HTR-8/SVneo (cell line): ENCODE measurements around the gene GPR161.
"Not testable (repeated sequence)": the region's sequence is repeated elsewhere in the genome, so short reads cannot be mapped to it uniquely, and the experiment has no call there.

Experiments used
- DNase-seq: peaks from one replicate; pipeline ENCODE4 v3.0.0; 2011; ENCODE audit warnings: low spot score, mixed read lengths; ENCODE audit not compliant: insufficient read length
- FAIRE-seq: peaks from 2 replicates; lab custom pipeline; 2011; peaks lifted over from hg19 to GRCh38; lab: Jason Lieb, UNC

GPR161 gene, protein sequence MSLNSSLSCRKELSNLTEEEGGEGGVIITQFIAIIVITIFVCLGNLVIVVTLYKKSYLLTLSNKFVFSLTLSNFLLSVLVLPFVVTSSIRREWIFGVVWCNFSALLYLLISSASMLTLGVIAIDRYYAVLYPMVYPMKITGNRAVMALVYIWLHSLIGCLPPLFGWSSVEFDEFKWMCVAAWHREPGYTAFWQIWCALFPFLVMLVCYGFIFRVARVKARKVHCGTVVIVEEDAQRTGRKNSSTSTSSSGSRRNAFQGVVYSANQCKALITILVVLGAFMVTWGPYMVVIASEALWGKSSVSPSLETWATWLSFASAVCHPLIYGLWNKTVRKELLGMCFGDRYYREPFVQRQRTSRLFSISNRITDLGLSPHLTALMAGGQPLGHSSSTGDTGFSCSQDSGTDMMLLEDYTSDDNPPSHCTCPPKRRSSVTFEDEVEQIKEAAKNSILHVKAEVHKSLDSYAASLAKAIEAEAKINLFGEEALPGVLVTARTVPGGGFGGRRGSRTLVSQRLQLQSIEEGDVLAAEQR

DNA sequence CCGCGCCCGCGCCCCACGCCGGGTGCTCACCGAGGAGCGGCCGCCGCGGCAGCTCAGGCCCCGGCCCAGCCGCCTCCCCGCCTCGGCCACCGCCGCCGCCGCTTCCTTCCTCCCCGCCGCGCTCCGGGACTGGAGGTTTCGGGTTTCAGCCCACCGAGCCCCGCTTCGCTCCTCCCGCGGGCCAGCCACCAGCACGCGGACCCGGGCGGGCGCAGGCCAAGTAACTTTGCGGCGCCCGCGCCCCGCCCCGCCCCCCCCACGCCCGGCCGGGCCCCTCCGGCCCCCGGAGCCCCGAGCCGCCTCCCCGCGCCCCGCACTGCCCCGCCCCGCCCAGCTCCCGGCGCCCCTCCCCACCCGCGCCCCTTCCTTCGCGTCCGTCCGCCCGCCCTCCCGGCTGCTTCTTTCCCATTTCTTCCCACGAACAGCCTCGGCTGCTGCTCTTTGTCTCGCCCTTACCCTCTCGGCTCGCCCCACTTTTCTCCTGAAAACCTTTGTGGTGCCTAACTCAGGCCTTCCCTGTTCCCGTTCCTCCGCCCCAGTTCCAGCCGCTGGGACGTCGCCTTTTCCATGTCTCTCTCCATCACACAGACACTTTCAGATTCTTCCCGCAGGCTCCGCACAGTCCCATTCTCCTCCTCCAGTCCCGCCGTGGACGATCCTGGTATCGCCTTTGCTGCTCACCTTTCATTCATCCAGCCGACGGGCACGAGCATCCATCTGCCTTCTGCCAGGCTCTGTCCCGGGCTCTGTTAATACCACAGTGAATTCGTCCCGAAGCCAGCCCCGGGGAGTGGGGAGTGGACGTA lies at the start of gene GPR161:
Gene GPR161, minus strand, starts transcription at position 222 of the 806 bp plus-strand sequence. CDS start 32,080 bp downstream, outside the sequence.
- FAIRE-seq, result no peak
- peak; percentile 54 for DNase-seq

DNA sequence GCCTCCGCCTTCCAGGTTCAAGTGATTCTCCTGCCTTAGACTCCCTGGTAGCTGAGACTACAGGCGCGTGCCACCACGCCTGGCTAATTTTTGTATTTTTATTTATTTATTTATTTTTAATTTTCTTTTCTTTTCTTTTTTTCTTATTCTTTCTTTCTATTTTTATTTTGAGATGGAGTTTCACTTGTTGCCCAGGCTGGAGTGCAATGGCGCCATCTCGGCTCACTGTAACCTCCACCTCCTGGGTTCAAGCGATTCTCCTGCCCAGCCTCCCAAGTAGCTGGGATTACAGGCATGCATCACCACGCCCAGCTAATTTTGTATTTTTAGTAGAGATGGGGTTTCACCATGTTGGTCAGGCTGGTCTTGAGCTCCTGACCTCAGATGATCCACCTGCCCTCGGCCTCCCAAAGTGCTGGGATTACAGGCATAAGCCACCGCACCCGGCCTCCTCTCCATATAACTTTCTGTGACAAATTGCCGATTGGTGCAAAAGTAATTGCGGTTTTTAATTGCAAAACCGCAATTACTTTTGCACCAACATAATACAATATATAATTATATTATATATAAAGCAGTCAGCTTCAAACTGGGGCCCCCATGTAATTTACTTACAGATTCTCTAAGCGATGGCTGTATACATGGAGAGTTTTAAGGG lies 44.5 kb upstream of the GPR161 start:
- not testable (repeated sequence) for DNase-seq, FAIRE-seq

GRCh38 chr1:168180148-168180524 lies 43.4 kb upstream of the GPR161 start:
- FAIRE-seq (no peak), DNase-seq (no peak)

DNA sequence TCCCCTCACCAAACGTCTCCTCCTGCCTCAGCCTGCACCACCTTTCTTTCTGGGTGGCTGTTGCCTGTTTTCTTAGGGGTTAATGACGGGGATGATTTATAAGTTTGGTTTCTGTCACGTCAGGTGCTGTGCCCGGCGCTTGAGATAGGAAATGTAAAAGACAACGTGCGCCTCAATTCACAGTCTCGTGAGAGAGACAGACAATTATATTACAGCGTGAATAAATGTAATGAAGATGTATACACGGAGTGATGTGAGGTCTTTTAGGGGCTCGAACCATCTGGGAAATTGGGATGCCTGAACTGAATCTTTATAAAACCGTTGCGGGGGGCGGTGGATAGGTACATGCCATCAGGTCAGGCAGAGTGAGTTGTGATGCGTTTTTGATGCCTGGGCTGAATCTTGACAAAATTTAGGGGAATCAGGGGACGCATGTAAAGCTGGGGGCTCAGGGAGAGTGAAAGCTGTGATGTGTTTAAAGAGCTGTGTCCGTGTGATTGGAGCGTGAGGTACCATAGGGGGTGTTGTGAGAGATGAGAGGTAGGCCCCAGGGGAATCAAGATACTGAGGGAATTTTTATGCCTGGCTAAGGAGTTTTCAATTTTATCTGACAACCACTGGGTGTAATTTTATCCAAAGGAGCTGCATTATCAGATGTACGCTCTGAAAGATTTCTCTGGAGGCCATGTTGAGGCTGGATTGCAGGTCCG lies 42.9 kb upstream of the GPR161 start:
- peak; percentile 16 for FAIRE-seq
- DNase-seq, result no peak

GRCh38 chr1:168178638-168179437 lies 42.1 kb upstream of the GPR161 start, which contains the start of gene TIPRL:
Gene TIPRL, plus strand, starts transcription at chr1:168178962. Its CDS starts 116 bp downstream, at chr1:168179078.
- DNase-seq (peak; percentile 90), FAIRE-seq (peak; percentile 96)

DNA sequence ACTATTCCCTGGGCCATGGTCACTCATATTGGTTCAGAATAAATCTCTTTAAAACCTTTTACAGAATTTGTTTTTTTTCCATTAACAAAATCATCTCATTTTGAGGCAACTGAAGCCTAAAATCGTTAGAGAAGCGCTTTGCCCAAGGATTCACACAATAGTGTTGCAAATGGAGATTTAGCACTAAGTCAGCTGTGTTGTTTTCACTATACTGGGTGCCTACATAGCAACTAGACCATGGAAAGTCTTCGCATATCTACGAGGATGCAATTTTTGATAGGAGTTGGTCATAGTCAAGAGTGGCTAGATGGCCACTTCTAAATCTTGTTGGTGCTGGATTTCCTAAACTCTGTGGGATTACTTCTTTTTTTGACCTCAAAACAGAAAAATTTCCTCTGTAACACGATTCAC lies 41.5 kb upstream of the GPR161 start:
- DNase-seq (no peak), FAIRE-seq (no peak)

GRCh38 chr1:168172250-168172915 lies 35.7 kb upstream of the GPR161 start:
- FAIRE-seq (no peak), DNase-seq (no peak)

GRCh38 chr1:168170564-168171508 lies 34.1 kb upstream of the GPR161 start:
- FAIRE-seq, result no peak
- DNase-seq, result no peak

- DNase-seq (no peak), FAIRE-seq (no peak)
Observed at GRCh38 chr1:168167806-168168205, 31.1 kb upstream of the GPR161 start.

DNA sequence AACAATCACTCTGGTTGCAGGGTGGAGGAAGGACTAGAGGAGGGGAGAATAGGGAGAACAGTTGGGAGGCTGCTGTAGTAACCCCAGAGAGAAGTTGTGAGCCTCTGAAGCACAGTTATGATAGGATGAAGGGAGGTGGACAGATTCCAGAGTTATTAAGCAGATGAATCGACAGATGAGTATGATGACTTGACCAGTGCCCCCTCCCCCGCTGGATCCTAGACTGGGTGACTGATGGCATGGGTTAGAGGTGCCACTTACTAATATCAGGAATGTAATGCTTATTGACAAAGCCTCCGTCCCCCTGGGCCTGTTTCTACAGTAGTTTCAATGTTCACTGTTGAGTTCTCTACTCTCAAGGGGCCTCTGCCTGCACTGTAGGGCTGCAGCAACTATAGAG lies 28.0 kb upstream of the GPR161 start:
- FAIRE-seq (no peak), DNase-seq (no peak)

DNA sequence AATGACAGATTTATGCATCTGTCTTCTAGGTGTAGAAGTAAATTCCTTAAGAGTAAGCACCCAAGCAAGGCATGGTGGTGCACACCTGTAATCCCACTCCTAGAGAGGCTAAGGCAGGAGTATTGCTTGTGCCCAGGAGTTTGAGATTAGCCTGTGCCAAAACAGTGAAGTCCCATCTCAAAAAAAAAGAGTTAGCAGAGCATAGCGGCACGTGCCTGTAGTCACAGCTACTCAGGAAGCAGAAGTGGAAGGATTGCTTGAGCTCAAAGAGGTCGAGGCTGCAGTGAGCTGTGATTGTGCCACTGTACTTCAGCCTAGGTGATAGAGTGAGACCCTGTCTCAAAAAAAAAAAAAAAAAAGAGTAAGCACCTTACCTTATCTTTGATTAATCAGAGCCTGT lies 26.9 kb upstream of the GPR161 start:
- no peak for DNase-seq
- FAIRE-seq, result no peak

GRCh38 chr1:168161459-168161858 lies 24.7 kb upstream of the GPR161 start:
- DNase-seq (no peak), FAIRE-seq (no peak)

DNA sequence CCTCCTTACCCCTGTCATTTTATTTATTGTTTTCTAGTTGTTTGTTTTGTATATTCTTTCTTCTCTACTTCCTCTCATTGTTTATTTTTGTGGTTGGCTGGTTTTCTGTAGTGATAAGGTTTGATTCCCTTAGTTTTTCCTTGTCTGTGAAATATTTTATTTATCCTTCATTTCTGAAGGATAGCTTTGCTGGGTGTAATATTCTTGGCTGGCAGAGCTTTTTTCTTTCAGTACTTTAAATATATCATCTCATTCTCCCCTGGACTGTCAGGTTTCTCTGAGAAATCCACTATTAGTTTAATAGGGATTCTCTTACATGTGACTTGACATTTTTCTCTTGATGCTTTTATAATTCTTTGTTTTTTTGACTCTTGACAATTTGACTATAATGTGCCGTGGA lies 23.2 kb upstream of the GPR161 start:
- no peak for DNase-seq
- no peak for FAIRE-seq

- FAIRE-seq (no peak), DNase-seq (no peak)
Observed at GRCh38 chr1:168159251-168159650, 22.5 kb upstream of the GPR161 start.

- DNase-seq (no peak), FAIRE-seq (no peak)
Observed at GRCh38 chr1:168157638-168158037, 20.9 kb upstream of the GPR161 start.

- FAIRE-seq, result no peak
Observed at GRCh38 chr1:168155910-168156309, 19.2 kb upstream of the GPR161 start.

DNA sequence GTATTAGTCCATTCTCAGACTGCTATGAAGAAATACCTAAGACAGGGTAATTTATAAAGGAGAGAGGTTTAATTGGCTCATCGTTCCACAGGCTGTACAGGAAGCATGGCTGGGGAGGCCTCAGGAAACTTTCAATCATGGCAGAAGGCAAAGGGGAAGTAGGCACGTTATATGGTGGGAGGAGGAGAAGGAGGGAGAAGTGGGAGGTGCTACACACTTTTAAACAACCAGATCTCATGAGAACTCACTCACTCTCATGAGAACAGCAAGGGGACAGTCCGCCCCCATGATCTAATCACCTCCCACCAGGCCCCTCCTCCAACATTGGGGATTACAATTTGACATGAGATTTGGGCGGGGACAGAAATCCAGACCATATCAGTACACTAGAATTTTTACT lies 18.0 kb upstream of the GPR161 start:
- FAIRE-seq, DNase-seq: not testable (repeated sequence)

More at GRCh38 chr1:168155910-168156309, 19.2 kb upstream of the GPR161 start:
- no peak for DNase-seq
